HG02885 (cell line): Measurements from ENCODE around the gene HLA-E.
"Not testable (repeated sequence)": the region's sequence is repeated elsewhere in the genome, so short reads cannot be mapped to it uniquely, and the experiment has no call there.

Experiments
- ATAC-seq: cut with Tn5 transposase; IDR thresholded peaks from one replicate; pipeline ENCODE4 v1.9.1; 2021; ENCODE audit warnings: mild to moderate bottlenecking; ENCODE audit not compliant: unreplicated experiment, poor library complexity

Gene HLA-E

GRCh38 chr6:30489081-30490025 is at the start of gene HLA-E:
TSS of gene HLA-E (plus strand) at chr6:30489509. CDS start at chr6:30489532, 23 bp downstream.
- ATAC-seq, result peak; percentile 91

- ATAC-seq, result no peak
These were observed 48.1 kb upstream of the HLA-E start for GRCh38 chr6:30441171-30441570.

GRCh38 chr6:30443657-30444450 is 45.5 kb upstream of the HLA-E start:
- ATAC-seq, result no peak

GRCh38 chr6:30444451-30444742 is 44.9 kb upstream of the HLA-E start:
- ATAC-seq, result no peak

- ATAC-seq, result no peak
These were observed 43.0 kb upstream of the HLA-E start for GRCh38 chr6:30446259-30446658.

GRCh38 chr6:30447237-30447636 is 42.1 kb upstream of the HLA-E start:
- no peak for ATAC-seq

GRCh38 chr6:30450548-30450908 is 38.8 kb upstream of the HLA-E start:
- no peak for ATAC-seq

- ATAC-seq, result peak; percentile 56
These were observed 38.1 kb upstream of the HLA-E start for GRCh38 chr6:30450909-30451841.

- ATAC-seq, result no peak
These were observed 36.4 kb upstream of the HLA-E start for GRCh38 chr6:30452736-30453507.

GRCh38 chr6:30453508-30454116 is 35.7 kb upstream of the HLA-E start:
- ATAC-seq, result no peak

- no peak for ATAC-seq
These were observed 30.2 kb upstream of the HLA-E start for GRCh38 chr6:30459145-30459544.

GRCh38 chr6:30461055-30461454 is 28.3 kb upstream of the HLA-E start:
- ATAC-seq, result no peak

- ATAC-seq, result no peak
These were observed 26.8 kb upstream of the HLA-E start for GRCh38 chr6:30462482-30462881.

- no peak for ATAC-seq
These were observed 26.1 kb upstream of the HLA-E start for GRCh38 chr6:30463242-30463641.

- no peak for ATAC-seq
These were observed 25.4 kb upstream of the HLA-E start for GRCh38 chr6:30463651-30464618.

- ATAC-seq, result no peak
These were observed 23.6 kb upstream of the HLA-E start for GRCh38 chr6:30465595-30466306.

GRCh38 chr6:30470968-30471367 is 18.3 kb upstream of the HLA-E start:
- no peak for ATAC-seq

- ATAC-seq, result not testable (repeated sequence)
These were observed 14.2 kb upstream of the HLA-E start for GRCh38 chr6:30475116-30475515.
